ENCODE results near the gene CHST6.

Gene CHST6

GRCh38 chr16:75476817-75477216 lies 18.4 kb downstream of the CHST6 start:
- Histone ChIP-seq H3K27ac (replicated peaks) (no peak overlapping the region), H3K27me3 (ENCODE audit: insufficient read depth, poor library complexity, severe bottlenecking) (no peaks in the 10 kb centered on the region), H3K4me3 (replicated peaks; ENCODE audit: insufficient read depth, low read length) (no peak overlapping the region)
- no peak for TF ChIP-seq REST (IDR thresholded peaks at IDR 0.05; ENCODE audit: insufficient replicate concordance, low read depth)
- TF ChIP-seq CTCF (IDR thresholded peaks at IDR 0.05; ENCODE audit: insufficient read depth, low read length): no peak
- no peak for TF ChIP-seq GABPA (IDR thresholded peaks at IDR 0.05; ENCODE audit: low read depth)
- TF ChIP-seq POLR2AphosphoS5 (IDR thresholded peaks at IDR 0.05; ENCODE audit: low read depth): no peak
- TF ChIP-seq SPI1 (IDR thresholded peaks at IDR 0.05; ENCODE audit: borderline replicate concordance, low read depth): no peak
- DNase-seq (ENCODE audit: low read depth in 1 of 2, low spot score in 1 of 2): no peak

GRCh38 chr16:75475420-75475847 lies 19.8 kb downstream of the CHST6 start:
- TF ChIP-seq POLR2AphosphoS5 (IDR thresholded peaks at IDR 0.05; ENCODE audit: low read depth) (no peak), SPI1 (IDR thresholded peaks at IDR 0.05; ENCODE audit: borderline replicate concordance, low read depth) (no peak), CTCF (IDR thresholded peaks at IDR 0.05; ENCODE audit: insufficient read depth, low read length) (no peak), GABPA (IDR thresholded peaks at IDR 0.05; ENCODE audit: low read depth) (no peak), REST (IDR thresholded peaks at IDR 0.05; ENCODE audit: insufficient replicate concordance, low read depth) (no peak)
- H3K27ac ChIP-seq (replicated peaks): no peak overlapping the region
- no peaks in the 10 kb centered on the region for H3K27me3 ChIP-seq (ENCODE audit: insufficient read depth, poor library complexity, severe bottlenecking)
- H3K4me3 ChIP-seq (replicated peaks; ENCODE audit: insufficient read depth, low read length): no peak overlapping the region
- no peak for DNase-seq (ENCODE audit: low read depth in 1 of 2, low spot score in 1 of 2)

- H3K27me3 ChIP-seq (ENCODE audit: insufficient read depth, poor library complexity, severe bottlenecking): no peaks in the 10 kb centered on the region
- H3K27ac ChIP-seq (replicated peaks): no peak overlapping the region
- TF ChIP-seq CTCF (IDR thresholded peaks at IDR 0.05; ENCODE audit: insufficient read depth, low read length) (no peak), POLR2AphosphoS5 (IDR thresholded peaks at IDR 0.05; ENCODE audit: low read depth) (no peak), SPI1 (IDR thresholded peaks at IDR 0.05; ENCODE audit: borderline replicate concordance, low read depth) (no peak), GABPA (IDR thresholded peaks at IDR 0.05; ENCODE audit: low read depth) (no peak), REST (IDR thresholded peaks at IDR 0.05; ENCODE audit: insufficient replicate concordance, low read depth) (no peak)
- H3K4me3 ChIP-seq (replicated peaks; ENCODE audit: insufficient read depth, low read length): no peak overlapping the region
- no peak for DNase-seq (ENCODE audit: low read depth in 1 of 2, low spot score in 1 of 2)
Measured at GRCh38 chr16:75472908-75473877, 22.0 kb downstream of the CHST6 start.

Data from HL-60 (cell line).